CD4-positive, alpha-beta T cell (primary cell): ENCODE results near the gene FOCAD. TPM values are rescaled to one million over a fixed set of nuclear protein-coding genes. Genes with fewer than 3 reads are reported as not detected.

Experiments
- ATAC-seq: fragments of 200-7000 bp; cut with Tn5 transposase; one replicate; pipeline ENCODE4 v1.10.0; 2022; ENCODE audit warnings: mild to moderate bottlenecking; ENCODE audit not compliant: poor library complexity
- CTCF ChIA-PET: fragments of 350-600 bp; sonication (Branson Sonifier 250); formaldehyde crosslinking; loops from one replicate; lab custom pipeline; 2021; ENCODE audit warnings: antibody characterized with exemption, inconsistent platforms; lab: Charles Lee
- POLR2A ChIA-PET: fragments of 350-600 bp; sonication (Branson Sonifier 250); formaldehyde crosslinking; loops from one replicate; lab custom pipeline; 2021; ENCODE audit warnings: antibody characterized with exemption, inconsistent platforms; lab: Charles Lee
- DNase-seq, 14 experiments: peaks; one replicate each; pipeline ENCODE4 v3.0.0-alpha.2; 2013 to 2020; ENCODE audit warnings: mixed read lengths in 2 of 14
- H3K27ac ChIP-seq, 2 donors: one replicate each; pipeline versions ENCODE4 v1.5.1 to v1.7.0; 2013; ENCODE audit warnings: low read length in 2 of 2, low read depth in 1 of 2, mild to moderate bottlenecking in 1 of 2
- H3K27me3 ChIP-seq, 2 experiments: 1 replicate in 1 of 2; 2 replicates in 1 of 2; pipeline versions ENCODE4 v1.6.1 to v1.7.0; 2013; ENCODE audit warnings: low read length in 2 of 2, control low read depth in 1 of 2, mild to moderate bottlenecking in 1 of 2, moderate library complexity in 1 of 2; ENCODE audit not compliant: insufficient read depth in 2 of 2, control insufficient read depth in 1 of 2
- H3K36me3 ChIP-seq: one replicate; pipeline ENCODE4 v1.6.1; 2013; ENCODE audit warnings: low read length, control low read depth; ENCODE audit not compliant: insufficient read depth
- H3K4me1 ChIP-seq: one replicate; pipeline ENCODE4 v1.6.1; 2013; ENCODE audit warnings: low read length, control low read depth; ENCODE audit not compliant: insufficient read depth
- H3K4me3 ChIP-seq: one replicate; pipeline ENCODE4 v1.5.1; 2013; ENCODE audit warnings: mild to moderate bottlenecking, low read length, moderate library complexity
- H3K9me3 ChIP-seq, 2 experiments: 1 replicate in 1 of 2; 2 replicates in 1 of 2; pipeline versions ENCODE4 v1.6.1 to v1.7.0; 2013; ENCODE audit warnings: low read length in 2 of 2, mild to moderate bottlenecking in 2 of 2, control low read depth in 1 of 2, moderate library complexity in 1 of 2; ENCODE audit not compliant: control insufficient read depth in 1 of 2, insufficient read depth in 1 of 2
- H3K27ac Mint-ChIP-seq: one replicate; pipeline ENCODE4 v1.8.0; 2020; ENCODE audit warnings: mixed read lengths
- H3K27me3 Mint-ChIP-seq: one replicate; pipeline ENCODE4 v1.8.0; 2021; ENCODE audit warnings: mixed read lengths
- H3K36me3 Mint-ChIP-seq: one replicate; pipeline ENCODE4 v1.8.0; 2021; ENCODE audit warnings: low read depth, mixed read lengths
- H3K4me1 Mint-ChIP-seq: one replicate; pipeline ENCODE4 v1.8.0; 2021; ENCODE audit warnings: low read depth, mixed read lengths
- H3K4me3 Mint-ChIP-seq: one replicate; pipeline ENCODE4 v1.8.0; 2020; ENCODE audit warnings: mild to moderate bottlenecking, mixed read lengths
- H3K9me3 Mint-ChIP-seq: one replicate; pipeline ENCODE4 v1.8.0; 2020; ENCODE audit warnings: mixed read lengths
- CTCF ChIP-seq: fragments of 200-600 bp; IDR thresholded peaks from one replicate; pipeline ENCODE4 v1.8.0; 2022; ENCODE audit warnings: antibody characterized with exemption, mild to moderate bottlenecking
- intact Hi-C, 2 experiments: fragments of 100-400 bp; cut with DNase I in 1 of 2; cut with micrococcal nuclease in 1 of 2; formaldehyde crosslinking; loops; one replicate each; pipeline versions ENCODE4 v1.15.1 to v1.9.0; 2023 to 2025; cut with DNase I, micrococcal nuclease
- total RNA-seq, 174 experiments: library from RNA in 2 of 174; stranded (reverse) in 2 of 174; gene quantifications; one replicate each; pipeline ENCODE4 v1.2.3 and lab custom pipeline; 2021 to 2026

The FOCAD gene
- total RNA-seq, 2 experiments from 2014 or later, result 12.4 to 14.1 TPM

GRCh38 chr9:20863945-20864344 lies 179.9 kb downstream of the FOCAD start:
- Mint-ChIP-seq H3K36me3 (peaks cover 40% of the 10 kb centered on the region), H3K4me1 (no peaks in the 10 kb centered on the region), H3K27me3 (no peaks in the 10 kb centered on the region), H3K27ac (no peak overlapping the region), H3K9me3 (no peaks in the 10 kb centered on the region), H3K4me3 (no peak overlapping the region)
- no peaks in the 10 kb centered on the region for H3K4me1 ChIP-seq
- no peak overlapping the region for H3K4me3 ChIP-seq
- no peak overlapping the region for H3K27ac ChIP-seq
- no peaks in the 10 kb centered on the region for H3K27me3 ChIP-seq
- H3K9me3 ChIP-seq, result no peaks in the 10 kb centered on the region
- TF ChIP-seq CTCF, result no peak
- DNase-seq (no peak), ATAC-seq (no peak)
- H3K36me3 ChIP-seq, result peaks cover 2% of the 10 kb centered on the region
- ChIA-PET CTCF (no interaction called here), POLR2A (no interaction called here)
- intact Hi-C loops, result no loop called here

GRCh38 chr9:20865347-20865746 lies 181.3 kb downstream of the FOCAD start:
- TF ChIP-seq CTCF, result no peak
- DNase-seq (no peak), ATAC-seq (no peak)
- Mint-ChIP-seq H3K27me3 (no peaks in the 10 kb centered on the region), H3K9me3 (no peaks in the 10 kb centered on the region), H3K4me3 (no peak overlapping the region), H3K36me3 (peaks cover 42% of the 10 kb centered on the region), H3K4me1 (no peaks in the 10 kb centered on the region), H3K27ac (no peak overlapping the region)
- Histone ChIP-seq H3K27ac (no peak overlapping the region), H3K9me3 (no peaks in the 10 kb centered on the region), H3K4me3 (no peak overlapping the region), H3K36me3 (peaks cover 2% of the 10 kb centered on the region), H3K4me1 (no peaks in the 10 kb centered on the region), H3K27me3 (no peaks in the 10 kb centered on the region)
- CTCF ChIA-PET, result no interaction called here
- POLR2A ChIA-PET, result no interaction called here
- intact Hi-C loops, result no loop called here

GRCh38 chr9:20870115-20870514 lies 186.1 kb downstream of the FOCAD start:
- no peaks in the 10 kb centered on the region for H3K27me3 ChIP-seq
- Mint-ChIP-seq H3K4me1 (peaks cover 7% of the 10 kb centered on the region), H3K9me3 (no peaks in the 10 kb centered on the region), H3K27me3 (no peaks in the 10 kb centered on the region), H3K4me3 (no peak overlapping the region), H3K36me3 (peaks cover 27% of the 10 kb centered on the region), H3K27ac (no peak overlapping the region)
- ATAC-seq (no peak), DNase-seq (no peak)
- H3K4me3 ChIP-seq, result no peak overlapping the region
- POLR2A ChIA-PET, result no interaction called here
- peaks cover 2% of the 10 kb centered on the region for H3K36me3 ChIP-seq
- no peak for TF ChIP-seq CTCF
- no peaks in the 10 kb centered on the region for H3K9me3 ChIP-seq
- no peak overlapping the region for H3K27ac ChIP-seq
- intact Hi-C loops, result loop anchor here in 1 of 2 experiments (10.0 kb wide), 1 partner anchor 515 kb away; no protein-coding TSS in a partner anchor
- CTCF ChIA-PET, result no interaction called here
- H3K4me1 ChIP-seq, result no peaks in the 10 kb centered on the region
